Mesenteric fat pad (tissue), 1 donor: ENCODE results near the gene ACTR3C. TPM values are rescaled to one million over a fixed set of nuclear protein-coding genes. Genes with fewer than 3 reads are reported as not detected.
A peak's percentile ranks its signal among the peaks of the same experiment; 100 is the strongest.
"Not testable (repeated sequence)": the region's sequence is repeated elsewhere in the genome, so short reads cannot be mapped to it uniquely, and the experiment has no call there.

Experiments used
- DNase-seq: peaks from one replicate; pipeline ENCODE4 v3.0.0-alpha.2; 2020; ENCODE audit warnings: low spot score
- total RNA-seq: library from RNA; stranded (reverse); fragmentation: NEBNext Ultra II Directional; extraction: Animal tissue kit (Norgen Biotek cat#: 25700); gene quantifications from one replicate; pipeline ENCODE4 v1.2.1, GENCODE V29; 2021
- donor health status: DM: yes; HTN: yes; CAD: no.

Gene ACTR3C
- total RNA-seq, 1 donor from 2014 or later, result 2.6 TPM

DNA sequence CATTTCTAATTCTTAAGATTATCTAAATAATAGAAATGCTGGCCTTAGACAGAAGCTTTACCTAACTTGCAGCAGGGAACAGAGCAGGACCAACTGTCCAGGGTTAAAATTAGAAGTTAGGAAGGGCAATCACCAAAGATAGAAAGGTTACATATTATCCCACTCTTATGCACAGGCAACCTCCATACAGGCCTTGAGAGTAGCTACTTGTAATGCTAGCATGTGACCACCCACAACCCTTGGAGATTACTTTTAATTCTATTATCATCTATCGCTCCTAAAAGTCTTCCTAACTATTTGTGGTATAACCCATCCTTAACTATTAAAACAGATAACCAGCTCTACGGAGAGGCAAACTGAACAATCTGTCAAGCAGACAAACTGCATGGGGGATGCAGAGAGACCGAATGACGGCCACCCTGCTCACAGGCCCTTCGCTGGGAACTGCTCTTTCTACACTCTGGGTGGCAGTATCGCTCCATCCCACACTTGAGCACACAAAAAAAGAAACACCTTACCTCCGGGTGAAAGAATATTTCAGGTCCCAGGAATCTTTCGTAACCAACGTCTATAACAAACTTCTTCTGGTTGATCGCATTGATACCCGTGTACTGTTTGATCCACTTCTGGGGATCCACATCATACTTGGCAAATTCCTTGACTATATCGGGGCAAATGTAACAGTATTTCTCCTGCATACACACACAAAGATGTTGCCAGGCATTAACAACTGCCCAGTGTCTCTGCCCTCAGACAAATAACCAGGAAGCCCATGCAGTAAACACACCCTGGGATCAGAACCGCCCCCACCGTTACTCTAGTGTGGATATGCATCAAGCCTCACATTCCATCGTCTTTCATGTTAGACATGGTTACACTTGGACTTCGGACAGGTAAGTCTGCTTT is 37.2 kb downstream of the ACTR3C start:
- DNase-seq, result peak; percentile 16

DNA sequence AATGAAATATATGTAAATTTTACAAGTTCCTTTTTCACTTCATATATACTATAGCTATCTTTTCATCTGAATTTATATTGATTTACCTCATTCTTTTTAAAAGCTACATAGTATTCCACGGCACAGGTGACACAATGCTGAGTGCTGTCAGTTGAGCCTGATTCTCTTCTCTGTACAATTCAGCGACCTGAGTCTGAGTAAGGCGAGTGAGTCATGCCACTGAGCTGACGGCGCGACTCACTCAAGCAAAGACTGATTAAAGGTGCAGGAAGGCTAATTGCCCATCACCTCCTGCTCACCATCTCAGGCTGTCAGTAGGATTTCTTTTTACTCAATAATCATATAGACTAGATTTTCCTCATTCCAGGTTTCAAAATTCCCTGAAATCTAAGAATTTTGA is 39.7 kb downstream of the ACTR3C start:
- not testable (repeated sequence) for DNase-seq

DNA sequence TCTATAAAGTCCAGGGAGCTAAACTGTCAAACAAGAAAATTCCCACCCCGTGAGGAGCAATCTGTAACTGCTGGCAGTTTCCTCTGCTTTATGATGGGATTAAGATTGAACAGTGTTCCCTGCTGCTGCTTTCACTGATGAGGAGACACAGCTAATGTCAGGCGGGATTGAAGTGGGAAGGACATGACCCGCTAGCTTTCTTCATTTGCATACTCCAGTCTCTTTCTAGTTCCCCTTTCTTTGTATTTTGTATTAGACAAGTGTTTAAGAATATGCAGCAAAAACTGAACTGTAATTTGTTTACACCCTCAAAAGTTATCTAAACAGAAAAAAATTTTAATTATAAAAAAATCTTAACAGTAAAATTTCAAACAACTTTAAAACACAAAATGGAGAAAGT is 40.2 kb downstream of the ACTR3C start:
- not testable (repeated sequence) for DNase-seq

DNA sequence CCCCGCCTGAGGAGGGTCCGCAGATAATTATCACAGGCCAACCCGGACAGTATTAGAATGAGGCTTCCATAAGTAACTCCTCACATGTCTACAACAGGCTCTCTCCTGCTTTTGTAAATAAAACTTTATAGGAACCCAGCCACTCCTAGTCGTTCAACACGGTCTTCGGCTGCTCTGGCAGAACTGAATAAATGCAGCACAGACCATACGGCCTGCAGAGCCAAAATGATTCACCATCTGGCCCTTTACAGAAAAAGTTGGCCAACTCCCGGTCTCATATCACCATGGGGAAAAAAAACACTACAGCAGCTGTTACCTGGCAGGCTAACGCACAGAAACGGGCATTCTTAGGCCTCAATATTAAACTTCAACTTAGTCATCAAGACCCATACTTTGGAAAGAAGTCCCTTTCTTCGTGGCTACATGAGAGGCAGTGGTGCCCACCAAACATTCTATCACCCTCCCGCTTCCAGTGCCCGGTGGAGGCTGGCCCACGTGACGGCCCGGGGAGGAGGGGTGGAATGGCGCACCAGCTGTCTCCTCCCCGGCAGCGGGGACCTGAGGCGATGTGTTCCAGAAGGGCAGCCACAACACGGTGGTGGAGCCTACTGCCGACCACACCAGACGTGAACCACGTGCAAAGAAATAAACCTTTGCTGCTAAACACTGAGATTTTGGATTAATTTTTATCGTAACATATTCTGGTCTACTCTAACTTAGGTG is 41.5 kb downstream of the ACTR3C start:
- DNase-seq, result not testable (repeated sequence)

DNA sequence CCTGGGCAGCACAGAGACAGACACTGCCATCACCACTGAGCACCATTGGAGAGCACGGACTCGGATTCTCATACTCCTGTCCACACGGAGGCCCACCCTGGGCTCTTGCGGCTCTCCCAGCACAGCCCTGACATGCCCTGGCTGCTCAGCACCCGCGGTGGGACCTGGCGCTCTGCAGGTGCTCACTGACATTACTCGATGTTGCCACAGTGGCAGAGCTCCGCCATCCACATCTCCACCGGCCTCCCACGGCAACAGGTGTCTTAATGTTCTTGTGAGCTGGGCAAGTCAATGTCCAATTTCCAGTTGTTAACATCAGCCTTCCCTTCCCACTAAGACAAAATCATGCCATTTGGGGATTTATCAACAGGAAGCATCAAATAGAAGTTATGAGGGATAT is 45.0 kb downstream of the ACTR3C start:
- DNase-seq, result not testable (repeated sequence)

DNA sequence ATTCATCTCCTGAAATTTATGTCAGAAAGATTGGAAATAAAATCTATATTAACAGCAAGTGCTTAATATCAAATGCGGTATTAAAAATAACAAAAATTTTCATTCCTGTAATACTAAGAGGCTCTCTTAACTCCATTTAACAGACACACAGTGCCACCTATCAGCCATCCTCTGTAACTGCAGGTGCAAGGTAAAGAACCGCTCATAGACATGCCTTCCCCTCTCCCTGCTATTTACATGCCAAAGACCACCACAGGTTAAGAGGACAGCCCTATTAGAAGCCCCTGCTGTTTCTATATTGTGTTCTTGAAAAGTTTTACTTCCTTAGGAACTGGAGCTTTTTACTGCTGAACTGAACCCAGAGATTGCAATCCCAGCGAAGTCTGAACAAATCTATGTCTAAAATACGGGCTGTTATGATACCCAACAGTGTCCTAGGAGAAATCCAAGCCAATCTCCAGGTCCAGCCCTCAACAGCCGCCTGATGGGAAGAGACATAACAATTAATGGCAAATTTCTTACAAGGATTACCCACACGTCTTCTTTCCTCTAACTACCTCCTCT is 47.1 kb downstream of the ACTR3C start:
- not testable (repeated sequence) for DNase-seq

DNA sequence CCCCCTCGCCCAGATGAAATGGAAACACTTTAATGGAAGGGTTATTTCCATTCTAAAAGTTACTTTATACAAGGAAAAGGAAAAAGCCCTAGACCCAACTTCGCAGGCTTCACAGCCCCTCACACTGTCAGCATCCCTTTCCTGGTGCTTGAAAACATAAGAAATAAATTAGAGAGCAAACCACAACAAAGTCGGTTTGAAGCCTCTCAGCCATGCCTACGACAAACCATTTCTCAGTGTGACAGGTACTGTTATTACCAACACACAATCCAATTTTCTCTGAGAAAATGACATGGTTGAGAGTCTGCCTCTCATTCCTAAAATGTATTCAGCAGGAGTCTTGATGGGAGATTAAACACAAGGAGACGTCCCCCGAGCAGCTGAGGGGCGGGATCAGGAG is 51.4 kb downstream of the ACTR3C start:
- DNase-seq, result not testable (repeated sequence)

DNA sequence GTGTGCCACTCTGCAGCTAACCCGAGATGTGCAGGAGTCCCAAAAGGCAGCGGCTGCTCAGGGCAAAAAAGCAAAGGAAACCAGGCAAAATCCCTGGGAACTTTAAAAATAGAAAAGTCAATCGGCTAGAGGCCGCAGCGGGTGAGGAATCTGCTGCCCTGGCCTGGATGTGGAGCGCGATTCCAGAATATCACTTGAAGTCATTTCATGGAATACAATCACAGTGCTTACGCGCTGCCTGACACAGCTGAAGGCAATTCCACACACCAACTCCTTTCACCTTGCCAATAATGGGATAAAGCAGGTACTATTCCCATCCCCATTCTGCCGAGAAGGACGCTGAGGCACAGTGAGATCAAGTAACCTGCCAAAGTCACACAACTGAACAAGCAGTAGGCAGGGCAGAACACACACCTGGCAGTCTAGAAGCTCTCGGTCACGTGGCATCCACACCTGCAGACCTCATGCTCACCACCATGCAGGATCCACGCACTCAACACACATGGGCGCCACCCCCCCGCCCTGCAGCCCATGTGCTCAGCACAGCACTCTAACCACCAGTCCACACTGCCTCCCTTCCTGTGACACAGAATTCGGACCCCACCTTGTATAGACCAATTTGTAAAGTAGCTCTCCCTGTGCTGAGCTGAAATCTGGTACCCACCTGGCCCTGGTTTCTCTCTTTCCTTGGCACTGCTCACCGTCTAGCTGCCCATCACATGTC is 53.1 kb downstream of the ACTR3C start:
- not testable (repeated sequence) for DNase-seq

DNA sequence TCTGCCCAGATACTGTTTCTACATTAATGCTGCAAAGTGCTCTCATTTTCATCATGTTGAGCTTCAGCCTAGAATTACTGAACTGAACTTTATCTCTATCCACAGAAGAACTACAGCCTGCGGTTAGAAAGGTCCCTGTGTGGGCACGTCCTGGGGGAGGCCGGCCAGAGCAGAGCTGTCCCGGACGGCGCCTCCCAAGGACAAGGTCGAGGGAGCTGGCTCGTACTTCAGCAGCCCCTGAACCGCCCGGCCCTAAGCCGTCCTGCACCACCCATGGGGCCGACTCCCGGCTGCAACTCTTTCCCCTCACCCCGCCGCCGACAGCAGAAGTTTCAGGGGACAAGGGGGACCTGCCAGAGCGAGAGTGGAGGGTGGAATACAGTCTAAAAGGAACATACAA is 54.5 kb downstream of the ACTR3C start:
- DNase-seq, result not testable (repeated sequence)

DNA sequence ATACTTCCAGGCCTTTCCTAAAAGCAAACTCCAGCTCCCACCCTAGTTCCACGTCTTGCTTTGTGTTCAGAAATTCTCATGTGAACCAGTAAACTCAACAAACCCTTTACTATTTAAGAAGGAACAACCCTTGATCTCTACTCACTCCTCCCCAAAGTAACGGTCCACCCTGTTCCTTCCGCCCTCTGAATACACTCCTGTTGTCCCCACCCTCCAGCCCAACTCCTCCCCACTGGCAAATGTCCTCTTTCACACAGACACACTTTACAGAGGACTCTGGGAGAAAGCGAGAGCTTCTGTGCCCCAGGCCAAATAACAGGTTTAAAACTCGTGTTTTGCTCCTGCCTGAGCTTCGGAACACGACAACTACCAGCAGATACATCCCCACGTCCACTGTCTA is 55.1 kb downstream of the ACTR3C start:
- DNase-seq, result not testable (repeated sequence)

DNA sequence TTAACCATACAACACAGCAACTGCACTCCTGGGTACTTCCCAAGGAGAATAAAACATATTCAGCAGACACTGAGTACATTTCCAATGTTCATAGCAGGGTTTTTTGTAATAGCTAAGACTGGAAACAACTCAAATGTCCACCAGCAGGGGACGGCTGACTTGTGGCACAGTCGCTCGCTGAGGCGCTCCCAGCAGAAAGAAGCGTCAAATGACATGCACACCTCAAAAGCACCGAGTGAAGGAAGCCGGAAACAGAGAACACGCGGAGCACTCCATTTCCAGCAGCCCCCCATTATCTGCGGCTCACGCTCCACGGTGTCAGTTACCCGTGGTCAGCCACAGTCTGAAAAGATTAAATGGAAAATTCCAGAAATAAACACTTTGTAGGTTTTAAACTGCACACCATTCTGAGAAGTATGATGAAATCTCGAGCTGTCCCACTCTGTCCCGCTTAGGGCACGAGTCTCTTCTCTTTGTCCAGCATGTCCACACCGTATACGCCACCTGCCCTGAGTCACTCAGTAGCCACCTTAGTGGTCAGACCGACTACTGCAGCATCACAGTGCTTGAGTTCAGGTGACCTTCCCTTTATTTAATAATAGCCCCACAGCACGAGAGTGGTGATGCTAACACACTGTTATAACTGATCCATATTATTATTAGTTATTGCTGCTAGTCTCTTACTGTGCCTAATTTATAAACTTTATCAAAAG is 56.2 kb downstream of the ACTR3C start:
- not testable (repeated sequence) for DNase-seq

DNA sequence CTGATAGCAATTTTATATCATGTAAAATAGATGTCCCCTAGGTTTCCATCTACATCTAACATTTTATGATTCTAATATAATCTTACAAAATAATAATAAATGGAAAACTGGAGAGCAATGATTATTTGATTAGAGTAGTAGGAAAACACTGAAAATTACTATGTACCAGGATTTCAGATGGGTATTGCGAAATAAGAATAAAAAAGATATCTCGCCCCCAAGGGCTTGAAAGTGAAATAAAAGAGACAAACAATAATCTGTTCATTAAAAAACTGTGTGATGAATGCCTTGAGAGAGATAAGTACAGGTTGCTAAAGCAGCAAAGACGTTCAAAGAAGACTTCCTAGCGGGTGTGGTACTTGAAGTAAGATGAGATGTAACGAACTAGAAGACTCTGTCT is 60.7 kb downstream of the ACTR3C start:
- DNase-seq, result not testable (repeated sequence)

DNA sequence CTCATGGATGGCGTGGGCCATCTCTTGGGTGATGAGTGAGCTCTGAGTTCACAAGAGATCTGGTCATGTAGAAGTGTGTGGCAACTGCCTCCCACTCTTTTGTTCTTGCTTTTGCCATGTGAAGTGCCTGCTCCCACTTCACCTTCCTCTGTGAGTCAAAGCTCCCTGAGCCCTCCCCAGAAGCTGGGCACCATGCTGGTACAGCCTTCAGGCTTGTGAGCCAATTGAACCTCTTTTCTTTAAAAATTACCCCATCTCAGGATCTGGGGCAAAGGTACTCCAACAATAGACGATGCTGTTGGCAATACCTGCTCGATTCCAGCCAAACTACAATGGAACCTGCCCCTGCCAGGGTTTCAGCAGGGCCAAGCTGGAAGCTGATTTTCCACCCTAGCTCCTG is 75.6 kb downstream of the ACTR3C start:
- DNase-seq, result not testable (repeated sequence)

DNA sequence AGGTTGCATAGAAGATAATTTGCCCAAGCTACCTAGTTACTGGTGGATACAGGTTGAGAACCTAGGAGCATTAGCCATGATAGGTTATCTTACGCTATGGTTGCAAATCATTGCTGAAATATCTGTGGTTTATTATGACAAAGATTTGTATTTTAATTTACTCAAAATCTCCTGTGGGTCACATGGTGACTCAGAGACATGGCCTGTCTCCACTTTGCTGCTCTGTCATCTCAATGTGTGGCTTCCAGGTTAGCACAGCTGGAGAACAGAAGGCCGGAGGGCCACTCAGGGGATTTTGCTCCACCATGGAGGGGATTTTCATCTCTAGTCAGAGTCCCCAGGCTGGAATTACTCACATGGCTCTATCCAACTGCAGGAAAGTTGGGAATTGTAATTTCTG is 78.1 kb downstream of the ACTR3C start:
- DNase-seq, result not testable (repeated sequence)

DNA sequence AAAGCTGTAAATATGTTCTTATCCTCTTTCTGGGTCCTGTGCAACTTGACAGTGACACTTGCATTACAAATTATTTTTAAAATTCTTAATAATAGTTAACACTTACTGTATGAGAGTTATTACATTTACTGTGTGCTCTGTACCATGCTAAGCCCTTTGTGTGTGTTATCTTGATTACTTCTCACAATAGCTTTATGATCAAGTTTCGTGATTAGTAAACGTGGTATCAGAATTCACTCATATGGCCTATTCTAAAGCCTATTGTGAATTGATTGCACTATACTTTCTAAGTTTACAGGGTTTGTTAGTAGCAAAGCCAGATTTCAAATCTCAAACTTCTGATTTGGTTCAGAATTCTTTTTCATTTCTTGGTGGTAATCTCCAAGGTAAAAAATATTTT is 80.4 kb downstream of the ACTR3C start:
- DNase-seq, result not testable (repeated sequence)

DNA sequence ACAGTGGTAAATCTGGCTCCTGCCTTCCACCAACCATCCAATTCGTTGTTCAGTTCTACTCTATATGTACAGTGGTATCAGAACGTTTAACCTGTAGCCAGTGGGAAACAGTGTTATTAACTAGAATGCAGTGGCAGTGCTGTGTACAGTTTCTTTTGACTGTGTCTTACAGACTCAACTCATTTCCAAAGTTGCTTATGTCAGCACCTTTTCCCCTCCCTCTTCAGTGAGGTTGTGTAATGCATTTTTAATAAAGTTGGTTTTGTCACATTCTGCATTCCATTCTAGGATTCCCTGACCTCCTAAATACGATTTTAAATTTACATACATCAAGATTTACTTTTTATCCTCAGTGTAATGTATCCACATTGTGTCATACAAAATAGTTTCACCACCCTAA is 97.9 kb downstream of the ACTR3C start:
- DNase-seq, result not testable (repeated sequence)

DNA sequence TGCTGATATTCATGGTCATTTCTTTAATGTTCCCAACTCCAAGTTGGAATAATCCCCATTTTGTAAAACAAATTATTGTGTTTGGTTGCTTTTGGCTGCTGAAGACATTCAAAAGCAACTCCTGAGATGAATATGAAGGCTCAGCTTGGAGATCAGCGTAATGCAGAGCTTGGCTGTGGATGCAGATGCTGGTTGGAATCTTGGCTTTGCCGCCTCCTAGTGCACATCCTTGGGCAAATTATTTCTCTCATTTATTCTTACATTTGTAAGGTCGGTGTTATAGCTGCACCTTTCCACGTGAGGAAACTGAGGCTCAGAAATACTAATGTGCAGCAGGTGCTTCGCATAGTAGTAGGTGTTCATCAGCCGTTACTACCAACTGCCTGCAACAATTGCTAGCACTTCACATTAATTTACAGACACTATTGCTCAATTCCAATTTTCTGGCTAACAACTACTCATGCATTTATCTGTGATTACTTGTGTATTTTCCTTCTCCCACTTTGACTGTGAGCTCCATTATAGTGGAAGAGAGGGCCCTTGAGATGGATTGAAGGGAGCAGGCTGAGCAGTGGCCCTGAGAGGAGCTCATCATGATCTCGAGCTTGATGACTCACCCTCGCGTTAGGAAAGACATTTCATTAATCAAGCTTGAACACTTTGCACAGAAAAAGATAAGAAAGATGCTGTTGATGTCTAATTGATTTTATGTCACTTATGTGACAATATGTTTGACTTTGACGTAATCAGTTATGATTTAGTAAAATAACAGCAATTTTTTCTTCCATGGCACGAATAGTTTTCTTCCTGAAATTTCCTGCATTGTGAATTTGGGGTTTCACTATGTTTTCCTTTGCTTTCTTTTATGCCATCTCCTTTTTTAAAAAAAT is 101.0 kb downstream of the ACTR3C start:
- not testable (repeated sequence) for DNase-seq

DNA sequence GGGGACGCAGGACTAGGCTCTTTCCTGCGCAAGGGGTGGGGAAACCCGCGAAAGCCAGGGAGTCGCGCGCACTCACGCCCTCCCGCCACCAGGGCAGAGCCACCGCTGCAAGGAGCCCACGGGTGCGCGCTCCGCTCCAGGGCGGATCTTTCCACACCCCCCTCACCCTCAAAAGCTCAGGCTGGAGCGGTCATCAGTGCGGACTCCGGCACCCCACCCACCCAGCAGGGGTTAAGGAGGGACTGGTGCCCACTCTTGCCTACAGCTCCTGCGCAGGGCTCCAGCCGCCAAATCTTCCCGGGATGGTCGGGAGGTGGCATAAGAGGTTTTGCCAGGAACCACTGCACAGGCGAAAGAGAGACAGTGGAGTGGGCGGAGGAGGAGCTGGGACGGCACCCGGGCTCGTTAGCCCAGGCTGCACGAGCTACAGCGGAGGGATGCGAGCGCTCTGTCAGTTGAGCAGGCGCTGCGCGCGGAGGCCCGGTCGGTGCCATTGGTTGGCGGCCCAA is 102.6 kb downstream of the ACTR3C start:
- not testable (repeated sequence) for DNase-seq

DNA sequence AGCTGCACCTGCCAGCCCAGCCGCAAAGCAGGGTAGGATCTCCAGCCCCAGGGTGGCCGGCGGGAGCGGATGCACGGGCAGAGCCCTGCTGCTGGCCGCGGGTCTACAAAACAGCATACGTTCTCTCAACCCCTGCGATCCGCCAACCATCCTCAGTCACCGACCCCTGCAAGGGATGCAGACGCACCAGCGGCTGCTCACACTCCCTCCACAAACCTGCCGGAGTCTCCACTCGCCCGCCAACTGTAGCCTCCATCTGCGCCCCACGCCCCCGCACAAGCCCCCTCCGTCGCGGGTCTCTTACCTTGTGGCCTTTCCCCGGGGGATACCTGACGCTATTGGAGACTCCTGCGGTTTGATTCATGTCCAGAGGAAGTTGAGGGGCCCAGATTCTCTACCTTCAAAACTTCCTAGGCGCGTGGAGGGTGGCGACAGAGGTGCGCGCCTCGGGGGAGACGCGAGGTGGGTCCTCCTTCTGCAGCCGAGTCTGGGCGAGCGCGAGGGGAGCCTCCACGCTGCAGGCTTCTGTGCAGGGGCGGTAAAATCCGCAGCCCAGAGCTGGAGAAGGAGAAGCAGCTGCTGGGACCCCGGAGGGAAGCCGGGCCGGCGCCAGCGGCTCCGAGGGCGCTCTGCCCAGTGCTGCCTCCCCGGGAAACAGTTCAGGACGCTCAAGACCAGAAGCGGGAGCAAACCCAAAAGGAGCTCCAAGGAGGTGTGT is 103.2 kb downstream of the ACTR3C start:
- DNase-seq, result not testable (repeated sequence)
